Endothelial cell of umbilical vein (primary cell): Measurements from ENCODE around the gene UQCR10. TPM values are rescaled to one million over a fixed set of nuclear protein-coding genes. Genes with fewer than 3 reads are reported as not detected.

Source experiments
- BruUV-seq: library from RNA; stranded (reverse); fragments of 400-500 nt; replicated peaks from 2 replicates; lab custom pipeline; 2021; lab: Mats Ljungman, UMichigan
- CTCF ChIA-PET: fragments of 300-600, 350-600 bp; sonication (Branson Sonifier 250); formaldehyde crosslinking; loops from one replicate; lab custom pipeline; 2021; ENCODE audit warnings: antibody characterized with exemption, inconsistent platforms; lab: Charles Lee
- POLR2A ChIA-PET: fragments of 300-600, 350-600 bp; sonication (Branson Sonifier 250); formaldehyde crosslinking; loops from one replicate; lab custom pipeline; 2021; ENCODE audit warnings: antibody characterized with exemption, inconsistent platforms; lab: Charles Lee
- DNase-seq: peaks from one replicate; pipeline ENCODE4 v3.0.0-alpha.2; 2011; ENCODE audit warnings: low read depth, low spot score
- FAIRE-seq: peaks from 2 replicates; lab custom pipeline; 2011; peaks lifted over from hg19 to GRCh38; lab: Jason Lieb, UNC
- H2AFZ ChIP-seq: 2 replicates; pipeline ENCODE4 v1.6.0; 2012; ENCODE audit warnings: low read depth, low read length, control low read depth, inconsistent platforms
- H3K27ac ChIP-seq: 2 replicates; pipeline ENCODE4 v1.5.1; 2011; ENCODE audit warnings: low read depth, mild to moderate bottlenecking, control low read depth, low read length, moderate library complexity; ENCODE audit not compliant: insufficient read depth
- H3K27me3 ChIP-seq, 2 experiments: 2 replicates each; pipeline versions ENCODE4 v1.6.0 to v1.6.1; 2011; ENCODE audit warnings: low read length in 2 of 2, mixed read lengths in 1 of 2; ENCODE audit not compliant: control insufficient read depth in 2 of 2, insufficient read depth in 2 of 2
- H3K36me3 ChIP-seq, 2 experiments: 2 replicates in 1 of 2; 3 replicates in 1 of 2; pipeline ENCODE4 v1.5.1; 2011; ENCODE audit warnings: low read length in 2 of 2, mild to moderate bottlenecking in 1 of 2, moderate library complexity in 1 of 2; ENCODE audit not compliant: control insufficient read depth in 2 of 2, insufficient read depth in 2 of 2; ENCODE audit errors: extremely low read depth in 1 of 2
- H3K4me1 ChIP-seq: 3 replicates; pipeline ENCODE4 v1.5.1; 2011; ENCODE audit warnings: mild to moderate bottlenecking, low read length; ENCODE audit not compliant: control insufficient read depth, insufficient read depth; ENCODE audit errors: extremely low read depth
- H3K4me2 ChIP-seq: 2 replicates; pipeline ENCODE4 v1.6.1; 2011; ENCODE audit warnings: low read length, control low read depth, mixed read lengths; ENCODE audit not compliant: insufficient read depth
- H3K4me3 ChIP-seq, 3 experiments: fragments of 200-600 bp in 1 of 3; sonication (generic), shearing (Covaris generic) in 1 of 3; replicated peaks in 1 of 3; 2 replicates each; pipeline ENCODE4 v1.5.1; 2011 to 2016; ENCODE audit warnings: control low read depth in 3 of 3, low read length in 3 of 3, mild to moderate bottlenecking in 2 of 3, inconsistent platforms in 1 of 3, low read depth in 1 of 3, moderate library complexity in 1 of 3; ENCODE audit not compliant: insufficient read depth in 1 of 3
- H3K79me2 ChIP-seq: 2 replicates; pipeline ENCODE4 v1.6.0; 2012; ENCODE audit warnings: low read length, inconsistent platforms; ENCODE audit not compliant: control insufficient read depth, insufficient read depth
- H3K9ac ChIP-seq: replicated peaks from 2 replicates; pipeline ENCODE3; 2011; ENCODE audit warnings: low read length, control low read depth; ENCODE audit not compliant: insufficient read depth; ENCODE audit errors: extremely low read depth
- H3K9me1 ChIP-seq: replicated peaks from 3 replicates; pipeline ENCODE4 v1.6.0; 2011; ENCODE audit warnings: mild to moderate bottlenecking, low read length; ENCODE audit not compliant: control insufficient read depth, insufficient read depth; ENCODE audit errors: extremely low read depth
- H3K9me3 ChIP-seq: replicated peaks from 2 replicates; pipeline ENCODE4 v1.5.1; 2012; ENCODE audit warnings: low read length, inconsistent platforms; ENCODE audit not compliant: control insufficient read depth, insufficient read depth
- H4K20me1 ChIP-seq: replicated peaks from 2 replicates; pipeline ENCODE3; 2011; ENCODE audit warnings: mild to moderate bottlenecking, low read length; ENCODE audit not compliant: control insufficient read depth, insufficient read depth; ENCODE audit errors: extremely low read depth
- CTCF ChIP-seq, 2 donors: IDR thresholded peaks; 1 replicate in 1 of 2; 2 replicates in 1 of 2; pipeline ENCODE4 v1.5.1; 2011; ENCODE audit warnings: low read length in 2 of 2, mild to moderate bottlenecking in 2 of 2, moderate library complexity in 2 of 2, control low read depth in 1 of 2, inconsistent platforms in 1 of 2, low read depth in 1 of 2; ENCODE audit not compliant: insufficient read depth in 1 of 2; ENCODE audit errors: extremely low read depth in 1 of 2
- EZH2 ChIP-seq: IDR thresholded peaks from 2 replicates; pipeline ENCODE4 v1.6.1; 2012; ENCODE audit warnings: borderline replicate concordance, low read depth, mild to moderate bottlenecking, moderate library complexity, low read length, inconsistent platforms; ENCODE audit not compliant: severe bottlenecking
- FOS ChIP-seq: IDR thresholded peaks from 2 replicates; pipeline ENCODE4 v1.6.1; 2011; ENCODE audit warnings: mild to moderate bottlenecking, low read length, moderate library complexity, borderline replicate concordance; ENCODE audit not compliant: insufficient read depth
- GATA2 ChIP-seq: IDR thresholded peaks from 2 replicates; pipeline ENCODE4 v1.7.0; 2011; ENCODE audit warnings: low read depth, mild to moderate bottlenecking, moderate library complexity, mixed read lengths, low read length; ENCODE audit not compliant: insufficient read length, insufficient read depth
- JUN ChIP-seq: IDR thresholded peaks from 2 replicates; pipeline ENCODE4 v1.6.1; 2011; ENCODE audit warnings: borderline replicate concordance, low read depth; ENCODE audit not compliant: insufficient read length, insufficient read depth
- MAX ChIP-seq: IDR thresholded peaks from 2 replicates; pipeline ENCODE4 v1.6.1; 2011; ENCODE audit not compliant: insufficient read depth, insufficient read length
- MYC ChIP-seq: IDR thresholded peaks from one replicate; pipeline ENCODE4 v1.6.1; 2011; ENCODE audit warnings: mild to moderate bottlenecking, low read depth, low read length
- POLR2A ChIP-seq: IDR thresholded peaks from 2 replicates; pipeline ENCODE4 v1.6.1; 2012; ENCODE audit warnings: low read depth, mild to moderate bottlenecking, control low read depth, low read length
- POLR2AphosphoS5 ChIP-seq: IDR thresholded peaks from 2 replicates; pipeline ENCODE4 v1.6.1; 2012; ENCODE audit warnings: low read depth, mild to moderate bottlenecking, control low read depth, low read length, moderate library complexity; ENCODE audit not compliant: insufficient read depth
- dilution Hi-C: fragments of 300-500 bp; cut with MboI; formaldehyde crosslinking; loops from one replicate; pipeline ENCODE4 v1.15.0; 2019; ENCODE audit warnings: low sequenced_read_pairs; ENCODE audit not compliant: extremely low pct_ligation_motif_present
- intact Hi-C: fragments of 100-400 bp; cut with micrococcal nuclease; formaldehyde crosslinking; loops from one replicate; pipeline ENCODE4 v1.10.0; 2022
- polyA plus RNA-seq, 4 experiments: library from polyadenylated mRNA; depleted of rRNA in 3 of 4; stranded (reverse) in 3 of 4; unstranded in 1 of 4; fragments of >200 nt; gene quantifications; 2 replicates each; pipeline versions ENCODE4 v1.2.1 to v1.2.3, GENCODE V29; 2011 to 2012; ENCODE audit warnings: missing spikeins in 1 of 4
- total RNA-seq: library from RNA; stranded (reverse); gene quantifications from 2 replicates; pipeline ENCODE4 v1.2.3, GENCODE V29; 2021

Gene UQCR10
- total and polyA plus RNA-seq, 2 donors (not counting 3 experiments of a cell fraction or from before 2014, with no cell fraction given): 96.6 to 196 TPM

- Histone ChIP-seq H3K4me3 (no peak overlapping the region), H4K20me1 (no peaks in the 10 kb centered on the region), H3K4me2 (no peak overlapping the region), H3K27me3 (no peaks in the 10 kb centered on the region), H3K9ac (no peak overlapping the region), H3K9me1 (no peaks in the 10 kb centered on the region), H3K4me1 (peaks cover 9% of the 10 kb centered on the region), H3K27ac (no peak overlapping the region), H3K9me3 (no peaks in the 10 kb centered on the region), H3K36me3 (peaks cover 4 to 15% of the 10 kb centered on the region in 2 experiments), H2AFZ (no peak overlapping the region), H3K79me2 (no peaks in the 10 kb centered on the region)
- no peak for TF ChIP-seq GATA2
- TF ChIP-seq POLR2A: no peak
- TF ChIP-seq EZH2: no peak
- TF ChIP-seq POLR2AphosphoS5: no peak
- no peak for TF ChIP-seq MAX
- no peak for TF ChIP-seq CTCF (IDR thresholded peaks at IDR 0.05; ENCODE audit: extremely low read depth in 1 of 2, insufficient read depth in 1 of 2, low read depth in 1 of 2, low read length in 2 of 2)
- no peak for TF ChIP-seq FOS
- no peak for TF ChIP-seq MYC
- no peak for TF ChIP-seq JUN
- dilution Hi-C loops: no loop called here
- POLR2A ChIA-PET: no interaction called here
- CTCF ChIA-PET: interaction anchor here (1.5 kb wide), 1 partner anchor 304 kb away, joined by 4 read pairs; no protein-coding TSS in a partner anchor
- intact Hi-C loops: no loop called here
- no TSS peak for BruUV-seq
- DNase-seq: no peak
- FAIRE-seq: no peak
These were observed 17.5 kb downstream of the UQCR10 start for GRCh38 chr22:29784451-29785361.
